Uterus (tissue), 2 donors: ENCODE data around the gene ATR.

Experiments used
- POLR2A ChIP-seq, 2 donors: fragments of 450-650 bp; IDR thresholded peaks; one replicate each; pipeline ENCODE4 v1.6.1; 2016; ENCODE audit warnings: antibody characterized with exemption in 2 of 2, mild to moderate bottlenecking in 1 of 2, moderate library complexity in 1 of 2
- TF ChIP-seq, protein P1 (sequence below), 4 experiments: fragments of 200-600 bp in 2 of 4; fragments of 450-650 bp in 2 of 4; sonication (generic) in 2 of 4; IDR thresholded peaks; one replicate each; pipeline ENCODE4 v1.5.1; 2016 to 2019; ENCODE audit warnings: antibody characterized with exemption in 4 of 4, mild to moderate bottlenecking in 2 of 4, moderate library complexity in 1 of 4

DNA sequence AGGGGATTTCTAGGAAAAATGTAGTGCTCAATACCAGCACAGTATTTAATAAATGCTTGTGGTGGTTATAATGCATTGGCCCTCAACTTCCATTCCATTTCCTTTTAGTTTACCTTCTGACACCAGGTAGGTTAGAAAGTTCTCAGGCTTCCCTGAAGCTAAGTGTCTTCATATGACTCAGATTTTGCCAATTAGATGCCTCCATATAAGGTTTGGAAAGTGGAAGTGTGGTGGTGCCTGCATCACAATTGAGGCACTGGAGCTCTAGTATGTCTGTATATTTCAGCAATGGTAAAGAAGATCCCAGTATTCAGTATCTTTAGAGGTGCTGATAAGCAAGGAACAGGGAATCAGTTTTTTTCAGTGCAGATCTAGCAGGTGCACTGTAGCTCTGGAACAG, 149.0 kb downstream of the ATR start:
- TF ChIP-seq, protein P1, sequence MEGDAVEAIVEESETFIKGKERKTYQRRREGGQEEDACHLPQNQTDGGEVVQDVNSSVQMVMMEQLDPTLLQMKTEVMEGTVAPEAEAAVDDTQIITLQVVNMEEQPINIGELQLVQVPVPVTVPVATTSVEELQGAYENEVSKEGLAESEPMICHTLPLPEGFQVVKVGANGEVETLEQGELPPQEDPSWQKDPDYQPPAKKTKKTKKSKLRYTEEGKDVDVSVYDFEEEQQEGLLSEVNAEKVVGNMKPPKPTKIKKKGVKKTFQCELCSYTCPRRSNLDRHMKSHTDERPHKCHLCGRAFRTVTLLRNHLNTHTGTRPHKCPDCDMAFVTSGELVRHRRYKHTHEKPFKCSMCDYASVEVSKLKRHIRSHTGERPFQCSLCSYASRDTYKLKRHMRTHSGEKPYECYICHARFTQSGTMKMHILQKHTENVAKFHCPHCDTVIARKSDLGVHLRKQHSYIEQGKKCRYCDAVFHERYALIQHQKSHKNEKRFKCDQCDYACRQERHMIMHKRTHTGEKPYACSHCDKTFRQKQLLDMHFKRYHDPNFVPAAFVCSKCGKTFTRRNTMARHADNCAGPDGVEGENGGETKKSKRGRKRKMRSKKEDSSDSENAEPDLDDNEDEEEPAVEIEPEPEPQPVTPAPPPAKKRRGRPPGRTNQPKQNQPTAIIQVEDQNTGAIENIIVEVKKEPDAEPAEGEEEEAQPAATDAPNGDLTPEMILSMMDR (IDR thresholded peaks at IDR 0.05), result no peak
- TF ChIP-seq POLR2A (IDR thresholded peaks at IDR 0.05), result no peak
